ENCODE measurements around the gene LRRN4CL. TPM values are rescaled to one million over a fixed set of nuclear protein-coding genes. Genes with fewer than 3 reads are reported as not detected.

LRRN4CL gene
- total and polyA plus RNA-seq, 9 of the 15 experiments (the other 6 are each of a cell fraction or from before 2014, with no cell fraction given): 0.03 to 0.11 (median 0.05) TPM; not detected in 4

DNA sequence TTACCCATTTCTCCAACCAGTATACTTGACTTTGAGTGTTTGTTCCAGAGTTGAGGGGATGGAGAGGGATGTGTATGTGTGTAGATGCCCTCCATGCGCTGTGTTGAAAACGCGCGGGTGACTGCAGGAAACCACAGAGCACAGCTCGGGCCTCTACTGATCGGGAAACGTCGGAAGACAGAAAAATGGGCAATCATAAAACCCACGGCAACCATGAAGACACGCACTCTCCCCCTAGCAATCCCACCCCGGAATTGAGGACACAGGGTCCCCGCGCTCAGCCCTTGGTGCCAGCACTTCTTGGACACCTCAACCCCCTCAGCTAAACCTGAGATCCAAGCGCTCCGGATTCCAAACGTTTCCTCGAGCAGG lies 18.1 kb downstream of the LRRN4CL start (continued):
- no peak for TF ChIP-seq ARHGAP35 (IDR thresholded peaks at IDR 0.05; ENCODE audit: partially characterized antibody)
- TF ChIP-seq BRD9 (IDR thresholded peaks at IDR 0.05; ENCODE audit: low read depth, partially characterized antibody): peak; percentile 60
- TF ChIP-seq TEAD1 (CRISPR knock-in tag; IDR thresholded peaks at IDR 0.05): no peak
- no peak for TF ChIP-seq MAFF (IDR thresholded peaks at IDR 0.05; ENCODE audit: low read length)
- no peak for TF ChIP-seq RBM14 (IDR thresholded peaks at IDR 0.05; ENCODE audit: borderline replicate concordance, insufficient read depth, low read depth, low read length)
- TF ChIP-seq NFE2L1 (tag; IDR thresholded peaks at IDR 0.05; ENCODE audit: borderline replicate concordance, low read depth): no peak
- TF ChIP-seq ZNF124 (CRISPR knock-in tag; IDR thresholded peaks at IDR 0.05): no peak
- no peak for TF ChIP-seq CBX2 (IDR thresholded peaks at IDR 0.05; ENCODE audit: insufficient read depth, low read length, poor library complexity, severe bottlenecking)
- TF ChIP-seq DPF2 (IDR thresholded peaks at IDR 0.05): no peak
- peak in 1 of 2 experiments; percentile 20 for TF ChIP-seq AFF1 (IDR thresholded peaks at IDR 0.05; ENCODE audit: low read depth in 1 of 2, partially characterized antibody in 2 of 2)
- TF ChIP-seq GABPB2 (CRISPR knock-in tag; conservative IDR thresholded peaks at IDR 0.05): no peak
- no peak for TF ChIP-seq FUS (optimal IDR thresholded peaks at IDR 0.05; ENCODE audit: low read depth, low read length)
- TF ChIP-seq, protein P1, sequence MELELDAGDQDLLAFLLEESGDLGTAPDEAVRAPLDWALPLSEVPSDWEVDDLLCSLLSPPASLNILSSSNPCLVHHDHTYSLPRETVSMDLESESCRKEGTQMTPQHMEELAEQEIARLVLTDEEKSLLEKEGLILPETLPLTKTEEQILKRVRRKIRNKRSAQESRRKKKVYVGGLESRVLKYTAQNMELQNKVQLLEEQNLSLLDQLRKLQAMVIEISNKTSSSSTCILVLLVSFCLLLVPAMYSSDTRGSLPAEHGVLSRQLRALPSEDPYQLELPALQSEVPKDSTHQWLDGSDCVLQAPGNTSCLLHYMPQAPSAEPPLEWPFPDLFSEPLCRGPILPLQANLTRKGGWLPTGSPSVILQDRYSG (tag; conservative IDR thresholded peaks at IDR 0.05; ENCODE audit: low read depth): no peak
- no peak for TF ChIP-seq RUNX1 (IDR thresholded peaks at IDR 0.05; ENCODE audit: low read depth)
- TF ChIP-seq THAP12 (CRISPR knock-in tag; IDR thresholded peaks at IDR 0.05): no peak
- no peak for TF ChIP-seq ZNF431 (CRISPR knock-in tag; IDR thresholded peaks at IDR 0.05)
- TF ChIP-seq YY1 (IDR thresholded peaks at IDR 0.05; ENCODE audit: borderline replicate concordance in 1 of 3, control insufficient read depth in 1 of 3, extremely low read depth in 1 of 3, insufficient read depth in 3 of 3, insufficient read length in 1 of 3, insufficient replicate concordance in 2 of 3, low read depth in 1 of 3, low read length in 2 of 3): no peak
- no peak for TF ChIP-seq STAT6 (CRISPR knock-in tag; IDR thresholded peaks at IDR 0.05)

Measured in K562 (cell line).